Measurements from ENCODE around the gene PCGF5. TPM values are rescaled to one million over a fixed set of nuclear protein-coding genes. Genes with fewer than 3 reads are reported as not detected.
A peak's percentile ranks its signal among the peaks of the same experiment; 100 is the strongest.
"Not testable (repeated sequence)": the region's sequence is repeated elsewhere in the genome, so short reads cannot be mapped to it uniquely, and the experiment has no call there.

PCGF5 gene
- total RNA-seq (2014; rRNA removed; shearing (Covaris generic); ENCODE audit: low replicate concordance): 28.8 and 40.7 TPM in 2 replicates

DNA sequence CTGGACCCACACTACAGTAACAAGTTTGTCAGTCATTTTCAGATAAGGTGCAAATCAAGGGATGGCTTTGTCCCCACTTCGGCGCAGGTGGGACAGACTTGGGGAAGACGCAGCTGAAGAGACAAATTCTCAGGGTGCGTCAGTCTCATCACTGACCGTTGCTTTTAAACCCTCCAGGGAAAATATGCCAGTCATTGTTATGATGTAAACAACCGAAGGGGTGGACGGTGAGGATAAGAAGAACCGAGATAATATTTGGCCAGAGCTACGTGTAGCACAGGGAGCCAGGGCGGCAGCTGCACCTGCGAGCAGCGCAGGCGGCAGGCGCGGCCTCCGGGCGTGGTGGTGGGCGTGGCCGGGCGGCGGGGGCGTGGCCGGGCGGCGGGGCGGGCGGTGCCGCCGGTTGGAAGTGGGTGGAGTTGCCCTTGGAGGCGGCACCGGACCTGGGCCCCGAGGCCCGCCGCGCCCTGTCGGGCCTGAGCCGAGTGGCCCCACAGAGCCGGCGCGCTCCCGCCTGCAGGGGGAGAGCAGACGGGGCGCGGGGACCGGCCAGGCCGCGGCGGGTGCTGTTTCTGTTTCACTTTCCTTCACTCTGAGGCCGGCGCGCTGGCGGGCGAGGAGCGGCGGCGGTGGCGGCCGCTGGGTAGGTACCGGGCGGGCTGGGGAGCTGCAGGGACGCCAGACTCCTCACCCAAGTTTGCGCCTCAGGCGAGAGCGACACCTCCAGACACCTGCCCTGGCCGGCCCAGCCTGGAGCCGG is at the start of gene PCGF5:
PCGF5 (plus strand) TSS at position 470 of the 760 bp plus-strand sequence. CDS start 2,209 bp downstream, outside the sequence.
- peaks cover 3% of the 10 kb centered on the region; the same call in 1 of the 2 replicates for H3K36me3 ChIP-seq
- H3K4me3 ChIP-seq: peak within 1 kb of the TSS; percentile 72

DNA sequence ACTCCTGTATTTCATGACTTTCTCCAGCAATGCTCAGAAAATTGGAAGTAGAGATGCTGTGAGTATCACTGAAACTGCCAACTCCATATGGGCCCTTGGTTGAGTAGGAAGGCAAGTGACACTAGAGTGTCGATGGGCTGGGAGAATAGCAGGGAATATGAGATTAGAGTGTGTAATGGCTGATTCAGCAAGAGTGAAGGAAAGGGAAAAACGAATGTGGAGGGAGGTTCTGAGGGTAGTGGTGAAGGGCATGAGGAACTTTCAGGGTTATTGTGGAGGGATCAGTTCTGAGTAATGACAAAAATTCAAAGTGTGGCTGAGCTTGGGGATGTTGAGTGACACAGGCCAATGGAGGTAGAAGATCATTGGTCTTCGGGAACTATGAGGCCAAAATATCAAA is 49.0 kb upstream of the PCGF5 start:
- H3K9me3 ChIP-seq: no peaks in the 10 kb centered on the region
- H3K36me3 ChIP-seq: no peaks in the 10 kb centered on the region
- DNase-seq: no peak
- H3K27me3 ChIP-seq: no peaks in the 10 kb centered on the region
- no peak overlapping the region for H3K4me3 ChIP-seq

More for the DNA sequence above, at the start of gene PCGF5:
- Histone ChIP-seq H3K27me3 (no peaks in the 10 kb centered on the region), H3K9me3 (no peaks in the 10 kb centered on the region)
- peak; percentile 89 for DNase-seq

DNA sequence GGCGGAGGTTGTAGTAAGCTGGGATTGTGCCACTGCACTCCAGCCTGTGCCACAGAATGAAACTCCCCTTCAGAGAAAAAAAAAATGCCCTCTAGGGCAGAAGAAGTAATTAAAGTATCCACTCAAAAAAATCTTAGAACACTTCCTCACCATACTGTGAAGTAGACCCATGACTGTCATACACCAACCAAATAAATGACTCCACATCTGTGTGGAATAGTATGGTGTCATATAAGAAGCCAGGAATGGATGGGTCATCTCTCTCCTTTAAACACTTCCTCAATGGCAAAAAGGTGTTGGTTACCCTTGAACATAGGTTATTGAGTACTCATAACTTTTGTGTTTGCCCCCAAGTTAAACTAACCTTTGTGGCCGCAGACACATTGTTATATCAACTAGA is 48.1 kb upstream of the PCGF5 start:
- Histone ChIP-seq H3K9me3 (no peaks in the 10 kb centered on the region), H3K36me3 (no peaks in the 10 kb centered on the region), H3K4me3 (no peak overlapping the region), H3K27me3 (no peaks in the 10 kb centered on the region)
- no peak for DNase-seq

DNA sequence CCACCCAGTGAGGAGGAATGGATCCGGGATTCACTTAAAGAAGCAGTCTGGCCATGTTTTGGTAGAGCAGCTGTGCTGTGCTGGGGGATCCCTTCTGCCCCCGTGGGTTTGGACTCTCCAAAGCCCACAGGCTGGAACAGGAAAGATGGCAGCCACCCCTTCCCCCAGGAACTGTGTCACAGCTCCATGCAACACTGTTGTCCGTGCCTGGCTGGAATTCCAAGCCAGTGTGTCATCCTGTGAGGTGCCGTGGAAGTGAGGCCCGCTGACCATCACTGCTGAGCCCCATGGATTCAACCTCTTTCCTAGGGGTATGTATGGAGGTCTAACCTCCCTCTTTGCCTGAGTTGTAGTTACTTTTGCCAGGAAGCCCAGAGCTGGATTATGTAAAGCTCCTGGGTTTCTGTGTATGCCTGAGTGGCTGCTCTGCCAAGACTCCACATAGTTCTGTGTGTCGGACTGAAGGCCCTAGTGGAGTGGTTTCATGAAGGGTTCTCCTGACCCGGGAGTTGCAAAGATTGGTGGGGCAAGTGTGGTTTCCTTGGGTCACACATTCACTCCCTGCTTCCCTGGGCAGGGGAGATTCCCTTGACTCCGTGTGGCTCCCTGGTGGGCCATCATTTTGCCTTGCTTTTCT is 35.1 kb upstream of the PCGF5 start:
- peak; percentile 28 for DNase-seq
- no peak overlapping the region for H3K4me3 ChIP-seq
- H3K36me3 ChIP-seq: no peaks in the 10 kb centered on the region
- H3K27me3 ChIP-seq: peaks cover 2% of the 10 kb centered on the region; the same call in 1 of the 2 replicates
- H3K9me3 ChIP-seq: peaks cover 4% of the 10 kb centered on the region

DNA sequence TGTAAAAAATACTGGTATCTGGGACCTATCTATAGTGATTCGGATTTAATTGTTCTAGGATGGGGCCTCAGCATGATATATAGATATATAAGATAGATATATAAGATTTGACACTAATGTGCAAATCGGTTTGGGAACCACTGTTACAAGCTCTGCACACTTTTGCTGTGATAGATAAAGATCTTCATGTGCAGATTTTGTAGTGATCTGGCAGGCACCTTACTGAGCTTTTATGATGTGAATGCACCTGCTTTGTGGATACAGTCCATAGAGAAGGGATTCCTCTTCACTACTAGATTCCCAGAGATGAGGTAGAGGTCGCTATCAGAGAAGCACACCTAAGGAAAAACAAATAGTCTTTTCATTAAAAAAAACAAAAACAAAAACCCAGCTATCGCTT is 33.3 kb upstream of the PCGF5 start:
- no peaks in the 10 kb centered on the region for H3K9me3 ChIP-seq

DNA sequence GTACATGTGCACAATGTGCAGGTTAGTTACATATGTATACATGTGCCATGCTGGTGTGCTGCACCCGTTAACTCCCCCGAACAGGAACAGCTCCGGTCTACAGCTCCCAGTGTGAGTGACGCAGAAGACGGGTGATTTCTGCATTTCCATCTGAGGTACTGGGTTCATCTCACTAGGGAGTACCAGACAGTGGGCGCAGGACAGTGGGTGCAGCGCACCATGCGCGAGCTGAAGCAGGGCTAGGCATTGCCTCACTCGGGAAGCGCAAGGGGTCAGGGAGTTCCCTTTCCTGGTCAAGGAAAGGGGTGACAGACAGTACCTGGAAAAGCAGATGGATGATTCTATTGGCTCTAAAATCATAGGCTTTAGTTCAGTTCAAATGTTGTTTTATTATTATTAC is 32.5 kb upstream of the PCGF5 start:
- H3K27me3 ChIP-seq, H3K4me3 ChIP-seq, H3K36me3 ChIP-seq, DNase-seq, H3K9me3 ChIP-seq: not testable (repeated sequence)

More for the DNA sequence above, 33.3 kb upstream of the PCGF5 start:
- Histone ChIP-seq H3K36me3 (no peaks in the 10 kb centered on the region), H3K27me3 (peaks cover 2% of the 10 kb centered on the region; the same call in 1 of the 2 replicates), H3K4me3 (no peak overlapping the region)
- DNase-seq: no peak

DNA sequence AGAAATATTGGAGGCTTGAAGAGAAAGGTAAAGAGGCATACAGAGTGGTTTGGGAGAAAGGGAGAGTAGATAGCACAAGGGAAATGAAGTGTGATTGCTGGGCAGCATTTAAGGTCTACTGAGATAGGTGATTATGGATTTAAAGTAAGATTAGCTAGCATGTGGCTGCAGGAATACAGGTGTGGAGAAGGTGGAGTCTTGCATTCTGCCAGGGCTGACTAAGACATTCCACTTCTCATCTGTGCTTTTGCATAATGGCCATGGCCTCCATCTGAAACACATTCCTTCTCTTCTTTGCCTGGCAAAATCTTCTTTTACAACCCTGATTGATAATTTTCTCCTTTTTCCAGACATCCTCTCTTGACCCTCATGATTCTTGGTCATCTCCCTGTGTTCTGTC is 31.6 kb upstream of the PCGF5 start:
- no peak for DNase-seq
- H3K36me3 ChIP-seq: no peaks in the 10 kb centered on the region
- no peak overlapping the region for H3K4me3 ChIP-seq
- H3K27me3 ChIP-seq: no peaks in the 10 kb centered on the region
- no peaks in the 10 kb centered on the region for H3K9me3 ChIP-seq

DNA sequence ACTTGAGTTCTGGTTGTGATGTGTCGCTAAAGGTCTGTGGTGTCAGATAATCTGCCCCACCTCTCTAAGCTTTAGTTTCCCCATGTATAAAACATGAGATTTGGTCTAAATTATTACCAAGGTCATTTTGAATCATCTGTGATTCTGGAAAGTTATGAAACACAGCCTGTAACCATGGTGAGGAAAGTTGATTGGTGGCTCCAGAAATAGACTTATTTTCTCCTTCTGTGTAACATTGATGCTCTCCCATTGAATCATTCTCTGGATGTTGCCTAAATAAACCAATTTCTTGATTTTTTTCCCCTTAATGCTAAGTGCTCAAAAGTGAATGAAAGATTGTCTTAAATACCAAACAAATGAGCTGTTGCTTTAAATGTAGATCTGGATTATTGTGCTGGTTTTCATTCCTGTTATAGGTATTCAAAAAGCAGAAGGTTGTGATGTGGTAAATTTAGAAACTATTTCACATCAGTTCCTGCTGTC is 30.0 kb upstream of the PCGF5 start:
- H3K9me3 ChIP-seq: no peaks in the 10 kb centered on the region
- no peaks in the 10 kb centered on the region for H3K27me3 ChIP-seq
- no peak for DNase-seq
- no peaks in the 10 kb centered on the region for H3K36me3 ChIP-seq
- H3K4me3 ChIP-seq: no peak overlapping the region

DNA sequence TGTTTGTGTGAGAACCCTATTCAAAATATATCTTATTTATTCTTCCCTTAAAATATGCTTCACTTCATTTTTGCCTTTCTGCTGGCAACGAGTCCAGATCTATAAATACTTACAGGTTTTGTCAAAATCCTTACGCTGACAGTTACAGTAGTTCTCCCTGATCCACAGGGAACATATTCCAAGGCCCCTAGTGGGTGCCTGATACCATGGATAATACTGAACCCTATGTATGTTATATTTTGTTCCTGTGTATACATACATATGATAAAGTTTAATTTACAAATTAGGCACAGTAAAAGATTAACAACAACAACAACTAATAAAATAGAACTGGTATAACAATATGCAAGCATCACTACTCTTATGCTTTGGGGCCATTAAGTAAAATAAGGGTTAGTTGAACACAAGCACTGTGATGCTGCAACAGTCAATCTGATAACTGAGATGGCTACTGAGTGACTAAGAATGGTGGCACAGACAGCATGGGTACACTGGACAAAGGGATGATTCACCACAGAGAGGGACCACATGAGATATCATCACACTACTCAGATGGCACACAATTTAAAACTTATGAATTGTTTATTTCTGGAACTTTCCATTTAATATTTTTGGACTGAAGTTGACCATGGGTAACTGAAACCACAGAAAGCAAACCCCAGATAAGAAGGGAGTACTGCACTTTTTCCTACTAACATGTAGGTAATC is 29.4 kb upstream of the PCGF5 start:
- Histone ChIP-seq H3K36me3 (no peaks in the 10 kb centered on the region), H3K27me3 (no peaks in the 10 kb centered on the region), H3K9me3 (no peaks in the 10 kb centered on the region), H3K4me3 (no peak overlapping the region)
- no peak for DNase-seq

DNA sequence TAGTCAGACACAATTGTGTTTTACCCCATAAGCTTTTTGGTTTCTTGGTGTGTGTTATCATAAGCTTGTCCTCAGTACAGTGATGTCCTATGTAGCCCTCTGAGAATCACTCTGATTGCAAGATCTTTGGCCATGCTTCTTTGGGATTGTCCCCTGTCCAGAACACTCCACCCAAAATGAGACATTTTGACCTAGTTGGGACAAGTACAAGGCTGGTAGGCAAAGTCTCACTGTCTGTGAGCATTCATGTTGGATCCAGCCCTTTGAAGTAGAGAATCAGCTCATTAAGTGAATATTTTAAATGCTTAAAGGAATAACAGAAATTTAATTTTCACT is 28.9 kb upstream of the PCGF5 start:
- Histone ChIP-seq H3K9me3 (no peaks in the 10 kb centered on the region), H3K36me3 (no peaks in the 10 kb centered on the region), H3K4me3 (no peak overlapping the region), H3K27me3 (no peaks in the 10 kb centered on the region)
- DNase-seq: no peak

DNA sequence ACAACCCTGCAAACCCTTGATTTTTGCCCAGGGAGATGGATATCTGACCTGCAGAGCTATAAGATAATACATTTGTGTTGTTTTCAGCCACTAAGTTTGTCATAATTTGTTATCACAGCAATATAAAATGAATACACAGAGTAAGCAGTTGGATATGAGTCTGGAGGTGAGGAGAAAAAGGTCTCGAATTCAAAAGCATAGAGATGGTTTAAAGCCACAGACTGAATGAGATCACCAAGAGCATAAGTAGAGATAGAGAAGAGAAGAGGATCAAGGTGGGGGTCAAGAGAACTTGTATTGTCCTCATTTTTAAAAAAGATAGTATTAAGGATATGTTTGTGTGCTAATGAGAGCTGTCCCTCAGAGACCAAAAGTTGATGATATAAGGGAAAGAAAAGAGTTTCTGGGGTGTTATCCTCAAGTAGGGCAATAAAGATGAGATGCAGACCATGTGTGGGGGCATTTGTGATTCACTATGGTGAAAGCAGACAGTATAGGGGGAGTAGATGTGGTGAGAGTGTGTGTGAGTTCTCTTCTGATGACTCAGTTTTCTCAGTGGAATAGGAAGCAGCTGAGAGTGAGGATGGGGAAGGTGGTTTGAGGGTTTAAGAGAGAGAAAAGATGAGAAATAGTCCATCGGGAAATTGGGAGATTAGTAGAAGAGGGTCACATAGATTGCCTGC is 25.8 kb upstream of the PCGF5 start:
- Histone ChIP-seq H3K9me3 (no peaks in the 10 kb centered on the region), H3K27me3 (no peaks in the 10 kb centered on the region), H3K36me3 (no peaks in the 10 kb centered on the region), H3K4me3 (no peak overlapping the region)
- no peak for DNase-seq

DNA sequence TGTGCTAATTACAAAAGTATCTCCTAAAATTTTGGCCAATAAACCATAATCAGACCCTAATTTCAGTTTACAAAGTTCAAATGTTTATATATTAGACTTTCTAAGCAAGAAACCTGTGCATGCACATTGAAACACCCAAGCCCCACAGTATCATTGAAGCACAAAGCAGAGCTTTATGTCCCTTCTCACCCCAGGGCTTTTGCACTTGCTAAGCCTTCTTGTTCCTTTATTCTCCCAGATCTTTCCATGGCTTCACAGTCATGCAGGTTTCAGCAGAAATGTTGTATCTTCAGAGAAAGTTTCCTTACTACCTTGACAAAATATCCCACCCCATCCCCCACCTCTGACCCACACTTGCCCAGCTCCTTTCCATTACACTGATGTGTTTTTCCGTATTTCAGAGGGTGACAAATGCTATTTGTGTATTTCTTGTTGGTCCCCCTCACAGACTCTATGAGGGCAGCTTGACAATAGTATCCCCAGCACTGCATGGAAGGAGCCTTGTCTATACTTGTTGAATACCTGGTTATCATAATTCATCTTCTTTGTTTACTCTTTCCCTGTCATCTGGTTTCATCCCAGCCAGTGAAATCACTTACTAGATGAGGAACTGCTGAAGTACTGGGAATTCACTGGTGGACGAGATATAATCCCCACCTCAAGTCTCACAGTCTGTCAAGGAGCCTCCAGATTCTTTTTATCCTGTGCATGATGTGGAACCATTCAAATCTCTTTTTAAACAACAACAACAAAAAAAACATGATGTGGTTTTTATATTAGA is 24.0 kb upstream of the PCGF5 start:
- Histone ChIP-seq H3K36me3 (no peaks in the 10 kb centered on the region), H3K4me3 (no peak overlapping the region), H3K27me3 (no peaks in the 10 kb centered on the region), H3K9me3 (no peaks in the 10 kb centered on the region)
- DNase-seq: no peak

DNA sequence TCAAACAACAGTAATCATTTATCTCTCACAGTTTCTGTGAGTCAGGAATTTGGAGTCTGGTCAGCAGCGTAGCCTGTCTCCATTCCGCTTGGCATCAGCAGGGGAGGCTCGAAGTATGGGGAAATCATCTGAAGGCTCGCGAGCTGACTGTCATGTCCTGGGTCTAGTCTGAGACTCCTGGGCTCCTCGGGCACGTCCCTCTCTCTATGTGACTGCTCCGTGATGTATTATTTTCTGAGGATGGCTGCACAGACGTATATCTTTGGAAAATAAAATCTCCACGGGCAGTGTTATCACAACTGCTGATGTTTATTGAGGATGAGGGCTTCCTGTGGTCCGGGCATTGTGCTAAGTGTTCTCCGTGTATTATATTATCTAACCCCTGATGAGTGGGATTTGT is 23.3 kb upstream of the PCGF5 start:
- H3K9me3 ChIP-seq: no peaks in the 10 kb centered on the region
- no peak overlapping the region for H3K4me3 ChIP-seq
- no peak for DNase-seq
- H3K36me3 ChIP-seq: no peaks in the 10 kb centered on the region
- H3K27me3 ChIP-seq: no peaks in the 10 kb centered on the region

DNA sequence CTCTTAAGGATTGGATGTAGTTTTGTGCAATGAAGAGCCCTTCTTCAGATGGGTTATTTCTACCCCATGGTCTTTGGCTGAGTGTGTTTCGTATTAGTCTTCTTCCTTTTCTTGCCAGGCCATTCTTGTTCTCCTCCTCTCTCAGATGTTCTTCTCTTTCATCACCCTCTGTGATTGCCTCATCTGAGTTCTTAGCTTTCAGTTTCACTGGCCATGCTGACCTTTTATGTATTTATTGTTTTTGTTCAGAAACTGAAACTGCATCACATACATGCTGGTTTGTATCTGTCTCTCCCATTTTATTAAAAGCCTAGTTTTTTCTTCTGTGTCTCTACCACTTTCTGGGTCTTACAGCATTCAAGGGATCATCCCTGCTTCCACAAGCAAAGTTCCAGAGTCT is 21.7 kb upstream of the PCGF5 start:
- Histone ChIP-seq H3K27me3 (no peaks in the 10 kb centered on the region), H3K36me3 (no peaks in the 10 kb centered on the region), H3K9me3 (no peaks in the 10 kb centered on the region), H3K4me3 (no peak overlapping the region)
- no peak for DNase-seq

DNA sequence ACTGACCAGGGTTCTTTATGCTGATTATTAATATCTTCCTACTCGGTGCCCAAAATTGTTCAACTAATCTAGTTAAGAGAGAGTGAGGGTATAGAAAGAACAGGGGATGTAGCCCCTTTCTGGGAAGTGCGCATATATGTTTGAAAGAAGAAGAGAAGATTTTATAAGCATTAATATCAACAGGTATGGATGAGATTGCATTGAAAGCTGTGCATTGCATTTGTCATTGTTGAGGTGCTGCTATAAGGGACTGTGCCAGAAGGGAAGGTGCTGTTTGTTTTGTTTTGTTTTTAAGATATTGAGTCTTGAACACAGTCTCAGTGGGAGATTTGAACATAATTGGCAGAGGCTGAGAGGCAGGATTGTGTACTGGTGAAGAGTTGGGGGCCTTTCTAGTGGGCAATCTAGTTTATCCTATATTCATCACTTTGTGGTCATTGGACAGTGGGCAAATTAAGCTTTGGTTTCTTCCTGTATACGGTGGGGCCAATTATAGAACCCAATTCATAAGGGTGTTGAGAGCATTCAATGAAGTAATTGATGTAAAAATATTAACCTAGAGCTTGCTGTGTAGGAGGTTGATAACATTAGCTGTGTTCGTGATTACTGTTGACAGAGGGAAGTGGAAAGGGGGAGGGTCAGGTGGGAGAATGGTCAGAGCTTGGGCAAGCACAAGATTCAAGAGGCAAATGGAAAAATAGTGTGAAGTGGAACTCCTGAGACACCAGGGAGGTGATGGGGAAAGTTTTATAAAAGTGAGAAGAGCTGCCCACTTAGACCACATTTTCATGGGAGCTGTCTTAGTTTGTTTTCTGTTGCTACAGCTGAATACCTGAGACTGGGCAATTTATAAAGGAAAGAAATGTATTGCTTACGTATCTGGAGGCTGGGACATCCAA is 19.9 kb upstream of the PCGF5 start:
- no peaks in the 10 kb centered on the region for H3K27me3 ChIP-seq
- no peaks in the 10 kb centered on the region for H3K9me3 ChIP-seq
- no peaks in the 10 kb centered on the region for H3K36me3 ChIP-seq
- DNase-seq: no peak
- no peak overlapping the region for H3K4me3 ChIP-seq
